Fibroblast of lung (primary cell): Measurements from ENCODE around the gene ANKS1B. TPM values are rescaled to one million over a fixed set of nuclear protein-coding genes. Genes with fewer than 3 reads are reported as not detected.

ENCODE experiments used
- DNase-seq, 2 donors: peaks; one replicate each; pipeline versions ENCODE4 v3.0.0 to v3.0.0-alpha.2; 2010; ENCODE audit warnings: low read depth in 2 of 2
- H2AFZ ChIP-seq: 2 replicates; pipeline ENCODE4 v1.5.1; 2012; ENCODE audit warnings: low read length, control low read depth, inconsistent platforms
- H3K27ac ChIP-seq: 2 replicates; pipeline ENCODE4 v1.5.1; 2011; ENCODE audit warnings: low read length, control low read depth; ENCODE audit not compliant: insufficient read depth
- H3K27me3 ChIP-seq: 2 replicates; pipeline ENCODE4 v1.5.1; 2011; ENCODE audit warnings: mild to moderate bottlenecking, low read length; ENCODE audit not compliant: control insufficient read depth, insufficient read depth
- H3K36me3 ChIP-seq: 2 replicates; pipeline ENCODE4 v1.5.1; 2011; ENCODE audit warnings: low read length; ENCODE audit not compliant: control insufficient read depth, insufficient read depth
- H3K4me1 ChIP-seq: 2 replicates; pipeline ENCODE4 v1.5.1; 2011; ENCODE audit warnings: low read length; ENCODE audit not compliant: control insufficient read depth, insufficient read depth; ENCODE audit errors: extremely low read depth
- H3K4me2 ChIP-seq: 2 replicates; pipeline ENCODE4 v1.5.1; 2011; ENCODE audit warnings: low read length, control low read depth; ENCODE audit not compliant: insufficient read depth; ENCODE audit errors: extremely low read depth
- H3K4me3 ChIP-seq, 4 experiments: fragments of 200-600 bp in 1 of 4; sonication (generic) in 1 of 4; replicated peaks in 1 of 4; 2 replicates each; pipeline ENCODE4 v1.5.1; 2011 to 2016; ENCODE audit warnings: low read length in 4 of 4, low read depth in 3 of 4, mild to moderate bottlenecking in 3 of 4, control low read depth in 2 of 4, inconsistent platforms in 1 of 4, mixed read lengths in 1 of 4; ENCODE audit not compliant: insufficient read depth in 1 of 4; ENCODE audit errors: control extremely low read depth in 1 of 4
- H3K79me2 ChIP-seq: 2 replicates; pipeline ENCODE4 v1.5.1; 2012; ENCODE audit warnings: mild to moderate bottlenecking, low read length, inconsistent platforms; ENCODE audit not compliant: control insufficient read depth, insufficient read depth
- H3K9ac ChIP-seq: 2 replicates; pipeline ENCODE4 v1.5.1; 2011; ENCODE audit warnings: mild to moderate bottlenecking, low read length, control low read depth; ENCODE audit not compliant: insufficient read depth
- H3K9me3 ChIP-seq: 2 replicates; pipeline ENCODE4 v1.5.1; 2012; ENCODE audit warnings: low read depth, low read length; ENCODE audit not compliant: control insufficient read depth, insufficient read depth
- H4K20me1 ChIP-seq: 2 replicates; pipeline ENCODE4 v1.5.1; 2011; ENCODE audit warnings: low read length; ENCODE audit not compliant: control insufficient read depth, insufficient read depth; ENCODE audit errors: extremely low read depth
- EZH2 ChIP-seq: IDR thresholded peaks from 2 replicates; pipeline ENCODE4 v1.5.1; 2012; ENCODE audit warnings: low read length, control low read depth, mild to moderate bottlenecking; ENCODE audit errors: missing control alignments
- polyA plus RNA-seq, 2 donors: library from polyadenylated mRNA; depleted of rRNA in 1 of 2; stranded (reverse) in 1 of 2; unstranded in 1 of 2; fragments of >200 nt; gene quantifications; 2 replicates each; pipeline ENCODE4 v1.2.1, GENCODE V29; 2011 to 2012; ENCODE audit warnings: missing spikeins in 1 of 2
- total RNA-seq: library from RNA; depleted of rRNA; stranded (reverse); fragments of >200 nt; gene quantifications from 2 replicates; pipeline ENCODE4 v1.2.1, GENCODE V29; 2014
- TF ChIP-seq, protein P1 (sequence below), 2 donors: IDR thresholded peaks in 1 of 2; conservative IDR thresholded peaks in 1 of 2; 1 replicate in 1 of 2; 2 replicates in 1 of 2; pipeline ENCODE4 v1.5.1; 2011 to 2012; ENCODE audit warnings: low read length in 2 of 2, control low read depth in 1 of 2, inconsistent platforms in 1 of 2, low read depth in 1 of 2, mild to moderate bottlenecking in 1 of 2

The ANKS1B gene
- total and polyA plus RNA-seq, 2 donors (not counting 1 experiment from before 2014, with no cell fraction given): 0.11 to 0.83 TPM

GRCh38 chr12:99151744-99152143 is 833.0 kb downstream of the ANKS1B start:
- H3K79me2 ChIP-seq: no peaks in the 10 kb centered on the region
- no peak for TF ChIP-seq EZH2
- TF ChIP-seq, protein P1, sequence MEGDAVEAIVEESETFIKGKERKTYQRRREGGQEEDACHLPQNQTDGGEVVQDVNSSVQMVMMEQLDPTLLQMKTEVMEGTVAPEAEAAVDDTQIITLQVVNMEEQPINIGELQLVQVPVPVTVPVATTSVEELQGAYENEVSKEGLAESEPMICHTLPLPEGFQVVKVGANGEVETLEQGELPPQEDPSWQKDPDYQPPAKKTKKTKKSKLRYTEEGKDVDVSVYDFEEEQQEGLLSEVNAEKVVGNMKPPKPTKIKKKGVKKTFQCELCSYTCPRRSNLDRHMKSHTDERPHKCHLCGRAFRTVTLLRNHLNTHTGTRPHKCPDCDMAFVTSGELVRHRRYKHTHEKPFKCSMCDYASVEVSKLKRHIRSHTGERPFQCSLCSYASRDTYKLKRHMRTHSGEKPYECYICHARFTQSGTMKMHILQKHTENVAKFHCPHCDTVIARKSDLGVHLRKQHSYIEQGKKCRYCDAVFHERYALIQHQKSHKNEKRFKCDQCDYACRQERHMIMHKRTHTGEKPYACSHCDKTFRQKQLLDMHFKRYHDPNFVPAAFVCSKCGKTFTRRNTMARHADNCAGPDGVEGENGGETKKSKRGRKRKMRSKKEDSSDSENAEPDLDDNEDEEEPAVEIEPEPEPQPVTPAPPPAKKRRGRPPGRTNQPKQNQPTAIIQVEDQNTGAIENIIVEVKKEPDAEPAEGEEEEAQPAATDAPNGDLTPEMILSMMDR (conservative IDR thresholded peaks at IDR 0.05 in 1 of 2, IDR thresholded peaks at IDR 0.05 in 1 of 2; ENCODE audit: low read depth in 1 of 2, low read length in 2 of 2): no peak

DNA sequence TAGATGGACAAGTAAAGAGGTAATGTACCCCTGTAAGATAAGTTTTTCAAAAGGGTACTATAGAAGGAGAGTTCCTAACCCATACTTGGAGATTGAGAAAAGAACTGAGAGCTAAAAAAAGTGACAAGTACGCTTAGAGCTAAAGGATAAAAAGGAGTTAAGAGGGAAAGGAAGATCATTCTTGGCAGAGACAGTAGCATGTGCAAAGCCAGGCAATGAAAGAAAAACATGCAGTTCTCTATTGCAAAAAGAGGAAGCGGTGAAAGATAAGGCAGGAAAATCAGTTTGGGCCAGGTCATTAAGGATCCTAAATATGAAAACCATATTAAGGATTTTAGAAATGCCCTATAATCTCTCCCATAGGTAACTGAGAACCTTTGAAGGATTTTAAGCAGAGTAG is 837.6 kb downstream of the ANKS1B start:
- no peaks in the 10 kb centered on the region for H3K27me3 ChIP-seq
- H3K4me2 ChIP-seq: no peak overlapping the region
- no peak overlapping the region for H3K27ac ChIP-seq
- no peak overlapping the region for H2AFZ ChIP-seq
- H3K9me3 ChIP-seq: no peaks in the 10 kb centered on the region
- no peak for TF ChIP-seq EZH2
- TF ChIP-seq, protein P1 (conservative IDR thresholded peaks at IDR 0.05 in 1 of 2, IDR thresholded peaks at IDR 0.05 in 1 of 2; ENCODE audit: low read depth in 1 of 2, low read length in 2 of 2): no peak
- H3K79me2 ChIP-seq: no peaks in the 10 kb centered on the region
- no peaks in the 10 kb centered on the region for H3K36me3 ChIP-seq
- no peak overlapping the region for H3K9ac ChIP-seq
- no peaks in the 10 kb centered on the region for H4K20me1 ChIP-seq
- DNase-seq: no peak
- no peaks in the 10 kb centered on the region for H3K4me1 ChIP-seq
- H3K4me3 ChIP-seq: no peak overlapping the region

More at GRCh38 chr12:99151744-99152143, 833.0 kb downstream of the ANKS1B start:
- H3K4me1 ChIP-seq: no peaks in the 10 kb centered on the region
- no peak overlapping the region for H3K9ac ChIP-seq
- no peak for DNase-seq
- no peaks in the 10 kb centered on the region for H4K20me1 ChIP-seq
- no peaks in the 10 kb centered on the region for H3K27me3 ChIP-seq
- no peaks in the 10 kb centered on the region for H3K9me3 ChIP-seq
- no peak overlapping the region for H3K4me3 ChIP-seq
- H3K36me3 ChIP-seq: no peaks in the 10 kb centered on the region
- H3K27ac ChIP-seq: no peak overlapping the region
- no peak overlapping the region for H3K4me2 ChIP-seq
- H2AFZ ChIP-seq: no peak overlapping the region

DNA sequence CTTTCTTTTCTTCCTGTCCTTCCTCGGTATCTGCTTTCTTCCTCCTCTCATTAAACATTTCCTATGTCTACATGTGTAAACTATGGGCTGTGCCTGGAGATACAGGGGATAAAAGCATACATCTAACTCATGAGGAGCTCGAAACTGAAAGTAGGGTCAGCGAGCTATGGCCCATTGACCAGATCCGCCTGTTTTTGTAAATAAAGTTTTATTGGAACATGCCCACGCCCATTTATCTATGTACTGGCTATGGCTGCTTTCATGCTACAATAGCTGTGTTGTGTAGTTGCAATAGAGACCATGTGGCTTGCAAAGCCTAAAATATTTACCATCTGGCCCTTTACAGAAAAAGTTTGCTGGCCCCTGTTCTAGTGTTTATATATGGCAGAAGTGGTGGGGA is 838.0 kb downstream of the ANKS1B start:
- Histone ChIP-seq H3K36me3 (no peaks in the 10 kb centered on the region), H3K9ac (no peak overlapping the region), H3K27me3 (no peaks in the 10 kb centered on the region), H3K79me2 (no peaks in the 10 kb centered on the region), H3K4me1 (no peaks in the 10 kb centered on the region), H3K4me3 (no peak overlapping the region), H3K27ac (no peak overlapping the region), H3K4me2 (no peak overlapping the region), H3K9me3 (no peaks in the 10 kb centered on the region), H2AFZ (no peak overlapping the region), H4K20me1 (no peaks in the 10 kb centered on the region)
- no peak for DNase-seq
- TF ChIP-seq, protein P1 (conservative IDR thresholded peaks at IDR 0.05 in 1 of 2, IDR thresholded peaks at IDR 0.05 in 1 of 2; ENCODE audit: low read depth in 1 of 2, low read length in 2 of 2): no peak
- TF ChIP-seq EZH2: no peak
